ENCODE results near the gene TMEM132D. TPM values are rescaled to one million over a fixed set of nuclear protein-coding genes. Genes with fewer than 3 reads are reported as not detected.
"Not testable (repeated sequence)": the region's sequence is repeated elsewhere in the genome, so short reads cannot be mapped to it uniquely, and the experiment has no call there.

Gene TMEM132D
- polyA plus RNA-seq, 1 experiment, result not detected

GRCh38 chr12:129064209-129064855 lies 839.5 kb downstream of the TMEM132D start:
- ChIA-PET CTCF (interaction anchor here (0.6 kb wide), 1 partner anchor 268 kb away, joined by 3 read pairs; no protein-coding TSS in a partner anchor), POLR2A (no interaction called here)
- no peak for TF ChIP-seq CTCF (IDR thresholded peaks at IDR 0.05; ENCODE audit: low read depth, low read length)
- Histone ChIP-seq H3K27ac (ENCODE audit: low read depth, low read length) (no peak overlapping the region), H3K9me3 (ENCODE audit: control insufficient read depth, insufficient read depth, low read length) (peaks cover 57% of the 10 kb centered on the region), H3K4me3 (ENCODE audit: low read depth, low read length) (no peak overlapping the region), H3K27me3 (ENCODE audit: control insufficient read depth, insufficient read depth, low read length) (no peaks in the 10 kb centered on the region)
- no peak for DNase-seq (ENCODE audit: low read depth, low spot score)

GRCh38 chr12:129063600-129063999 lies 840.2 kb downstream of the TMEM132D start:
- no peak for TF ChIP-seq CTCF (IDR thresholded peaks at IDR 0.05; ENCODE audit: low read depth, low read length)
- no peak for DNase-seq (ENCODE audit: low read depth, low spot score)
- H3K27me3 ChIP-seq (ENCODE audit: control insufficient read depth, insufficient read depth, low read length), result no peaks in the 10 kb centered on the region
- no peak overlapping the region for H3K27ac ChIP-seq (ENCODE audit: low read depth, low read length)
- H3K4me3 ChIP-seq (ENCODE audit: low read depth, low read length), result no peak overlapping the region
- POLR2A ChIA-PET, result no interaction called here
- CTCF ChIA-PET, result no interaction called here
- peaks cover 50% of the 10 kb centered on the region for H3K9me3 ChIP-seq (ENCODE audit: control insufficient read depth, insufficient read depth, low read length)

- TF ChIP-seq CTCF (IDR thresholded peaks at IDR 0.05; ENCODE audit: low read depth, low read length), result no peak
- H3K9me3 ChIP-seq (ENCODE audit: control insufficient read depth, insufficient read depth, low read length), result peaks cover 23% of the 10 kb centered on the region
- CTCF ChIA-PET, result no interaction called here
- no peak overlapping the region for H3K4me3 ChIP-seq (ENCODE audit: low read depth, low read length)
- POLR2A ChIA-PET, result no interaction called here
- no peak overlapping the region for H3K27ac ChIP-seq (ENCODE audit: low read depth, low read length)
- DNase-seq (ENCODE audit: low read depth, low spot score), result no peak
- no peaks in the 10 kb centered on the region for H3K27me3 ChIP-seq (ENCODE audit: control insufficient read depth, insufficient read depth, low read length)
These were observed 850.6 kb downstream of the TMEM132D start for GRCh38 chr12:129053232-129053631.

- H3K27ac ChIP-seq (ENCODE audit: low read depth, low read length), result no peak overlapping the region
- CTCF ChIA-PET, result no interaction called here
- no peak for TF ChIP-seq CTCF (IDR thresholded peaks at IDR 0.05; ENCODE audit: low read depth, low read length)
- DNase-seq (ENCODE audit: low read depth, low spot score), result no peak
- POLR2A ChIA-PET, result no interaction called here
- no peak overlapping the region for H3K4me3 ChIP-seq (ENCODE audit: low read depth, low read length)
- no peaks in the 10 kb centered on the region for H3K27me3 ChIP-seq (ENCODE audit: control insufficient read depth, insufficient read depth, low read length)
- peaks cover 23% of the 10 kb centered on the region for H3K9me3 ChIP-seq (ENCODE audit: control insufficient read depth, insufficient read depth, low read length)
These were observed 851.5 kb downstream of the TMEM132D start for GRCh38 chr12:129052373-129052772.

GRCh38 chr12:129049917-129050316 lies 853.9 kb downstream of the TMEM132D start:
- CTCF ChIA-PET, result no interaction called here
- no peak overlapping the region for H3K27ac ChIP-seq (ENCODE audit: low read depth, low read length)
- H3K27me3 ChIP-seq (ENCODE audit: control insufficient read depth, insufficient read depth, low read length), result no peaks in the 10 kb centered on the region

GRCh38 chr12:129043334-129043733 lies 860.5 kb downstream of the TMEM132D start:
- H3K27me3 ChIP-seq (ENCODE audit: control insufficient read depth, insufficient read depth, low read length); H3K27ac ChIP-seq (ENCODE audit: low read depth, low read length); POLR2A ChIA-PET; CTCF ChIA-PET; DNase-seq (ENCODE audit: low read depth, low spot score); H3K4me3 ChIP-seq (ENCODE audit: low read depth, low read length): not testable (repeated sequence)
- peaks cover 16% of the 10 kb centered on the region for H3K9me3 ChIP-seq (ENCODE audit: control insufficient read depth, insufficient read depth, low read length)

More at GRCh38 chr12:129049917-129050316, 853.9 kb downstream of the TMEM132D start:
- POLR2A ChIA-PET, result no interaction called here
- DNase-seq (ENCODE audit: low read depth, low spot score), result no peak
- Histone ChIP-seq H3K9me3 (ENCODE audit: control insufficient read depth, insufficient read depth, low read length) (peaks cover 20% of the 10 kb centered on the region), H3K4me3 (ENCODE audit: low read depth, low read length) (no peak overlapping the region)
- no peak for TF ChIP-seq CTCF (IDR thresholded peaks at IDR 0.05; ENCODE audit: low read depth, low read length)

Data from AG04450 (cell line).